Endothelial cell of umbilical vein (primary cell): Measurements from ENCODE around the gene SEC22A.

Experiments used
- CTCF ChIP-seq, 2 donors: IDR thresholded peaks; 1 replicate in 1 of 2; 2 replicates in 1 of 2; pipeline ENCODE4 v1.5.1; 2011; ENCODE audit warnings: low read length in 2 of 2, mild to moderate bottlenecking in 2 of 2, moderate library complexity in 2 of 2, control low read depth in 1 of 2, inconsistent platforms in 1 of 2, low read depth in 1 of 2; ENCODE audit not compliant: insufficient read depth in 1 of 2; ENCODE audit errors: extremely low read depth in 1 of 2
- EZH2 ChIP-seq: IDR thresholded peaks from 2 replicates; pipeline ENCODE4 v1.6.1; 2012; ENCODE audit warnings: borderline replicate concordance, low read depth, mild to moderate bottlenecking, moderate library complexity, low read length, inconsistent platforms; ENCODE audit not compliant: severe bottlenecking
- FOS ChIP-seq: IDR thresholded peaks from 2 replicates; pipeline ENCODE4 v1.6.1; 2011; ENCODE audit warnings: mild to moderate bottlenecking, low read length, moderate library complexity, borderline replicate concordance; ENCODE audit not compliant: insufficient read depth
- JUN ChIP-seq: IDR thresholded peaks from 2 replicates; pipeline ENCODE4 v1.6.1; 2011; ENCODE audit warnings: borderline replicate concordance, low read depth; ENCODE audit not compliant: insufficient read length, insufficient read depth
- POLR2A ChIP-seq: IDR thresholded peaks from 2 replicates; pipeline ENCODE4 v1.6.1; 2012; ENCODE audit warnings: low read depth, mild to moderate bottlenecking, control low read depth, low read length
- POLR2AphosphoS5 ChIP-seq: IDR thresholded peaks from 2 replicates; pipeline ENCODE4 v1.6.1; 2012; ENCODE audit warnings: low read depth, mild to moderate bottlenecking, control low read depth, low read length, moderate library complexity; ENCODE audit not compliant: insufficient read depth
- TF ChIP-seq, protein P1 (sequence below): IDR thresholded peaks from 2 replicates; pipeline ENCODE4 v1.6.1; 2011; ENCODE audit not compliant: insufficient read depth, insufficient read length

DNA sequence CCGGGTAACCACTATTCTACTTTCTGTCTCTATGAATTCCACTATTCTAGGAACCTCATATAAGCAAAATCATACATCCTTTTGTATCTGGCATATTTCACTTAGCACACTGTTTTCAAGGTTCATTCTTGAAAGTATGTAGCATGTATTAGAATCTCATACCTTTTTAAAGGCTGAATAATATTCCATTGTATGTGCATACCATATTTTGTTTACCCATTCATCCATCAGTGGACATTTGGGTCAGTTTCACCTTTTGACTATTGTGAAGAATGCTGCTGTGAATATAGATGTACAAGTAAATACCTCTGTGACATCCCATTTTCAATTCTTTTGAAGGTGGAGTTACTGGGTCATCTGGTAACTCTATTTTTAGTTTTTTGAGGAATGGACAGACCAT is 36.6 kb upstream of the SEC22A start:
- no peak for TF ChIP-seq POLR2A
- TF ChIP-seq CTCF (IDR thresholded peaks at IDR 0.05; ENCODE audit: extremely low read depth in 1 of 2, insufficient read depth in 1 of 2, low read depth in 1 of 2, low read length in 2 of 2), result no peak
- TF ChIP-seq, protein P1, sequence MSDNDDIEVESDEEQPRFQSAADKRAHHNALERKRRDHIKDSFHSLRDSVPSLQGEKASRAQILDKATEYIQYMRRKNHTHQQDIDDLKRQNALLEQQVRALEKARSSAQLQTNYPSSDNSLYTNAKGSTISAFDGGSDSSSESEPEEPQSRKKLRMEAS, result no peak
- no peak for TF ChIP-seq EZH2
- no peak for TF ChIP-seq POLR2AphosphoS5
- TF ChIP-seq FOS, result no peak
- TF ChIP-seq JUN, result no peak
